Measurements from ENCODE around the gene STOX1. TPM values are rescaled to one million over a fixed set of nuclear protein-coding genes. Genes with fewer than 3 reads are reported as not detected.

Gene STOX1
- total and polyA plus RNA-seq, 2 of the 8 experiments (the other 6 are each of a cell fraction or from before 2014, with no cell fraction given): 0.92 to 2.6 TPM

DNA sequence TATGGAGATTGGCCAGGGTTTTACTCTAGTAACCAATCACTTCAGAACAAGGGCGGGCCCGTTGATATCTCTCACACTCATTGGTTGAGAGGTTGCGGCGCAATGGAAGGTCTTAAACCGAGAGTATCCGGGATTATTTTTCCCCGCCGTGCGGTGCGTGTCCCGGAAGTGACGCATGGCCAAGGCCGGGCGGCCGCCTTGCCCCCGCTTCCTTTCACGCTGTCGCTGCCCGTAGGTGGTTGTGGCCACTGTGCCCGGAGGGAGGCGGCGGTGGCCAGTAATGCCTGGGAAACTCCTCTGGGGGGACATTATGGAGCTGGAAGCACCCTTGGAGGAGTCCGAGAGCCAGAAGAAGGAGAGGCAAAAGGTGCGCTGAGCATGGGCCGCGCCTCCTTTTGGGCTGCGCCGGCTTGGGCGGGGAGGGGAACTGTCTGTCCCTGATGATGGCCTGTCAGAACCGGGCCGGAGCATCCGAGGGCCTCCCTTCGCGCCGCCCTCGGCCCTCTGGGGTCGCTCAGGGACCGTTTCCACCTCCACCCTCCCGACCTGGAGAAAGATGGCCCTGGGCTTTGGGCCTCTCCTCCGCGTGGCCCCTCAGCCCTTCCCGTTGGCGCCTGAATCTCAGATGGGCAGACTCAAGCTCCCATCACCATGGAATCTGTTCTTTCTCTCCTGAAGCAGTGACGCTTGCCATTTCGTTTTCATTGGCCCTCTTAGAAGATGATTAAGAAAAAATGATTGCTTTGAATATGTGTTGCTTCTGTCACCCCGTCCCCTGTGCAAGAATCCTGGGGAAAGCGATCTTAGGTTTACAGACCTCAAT, 74.0 kb downstream of the STOX1 start, which contains the start of gene DDX50 (continued):
- TF ChIP-seq TBP (IDR thresholded peaks at IDR 0.05; ENCODE audit: low read depth, low read length) (peak; percentile 70), SP1 (IDR thresholded peaks at IDR 0.05; ENCODE audit: low read depth, low read length) (peak; percentile 96)

All from H1 (cell line).